Trophoblast cell (in vitro differentiated cells and primary cell): ENCODE data around the gene FBRS.

ENCODE experiments used
- DNase-seq, 2 donors: peaks; one replicate each; pipeline ENCODE4 v3.0.0-alpha.2; 2016
- H2AFZ ChIP-seq: 2 replicates; pipeline ENCODE4 v1.6.1; 2013; ENCODE audit warnings: low read length, moderate library complexity, mild to moderate bottlenecking; ENCODE audit not compliant: insufficient read depth, poor library complexity
- H2AK5ac ChIP-seq: 2 replicates; pipeline ENCODE4 v1.6.1; 2013; ENCODE audit warnings: mild to moderate bottlenecking, low read length
- H2BK120ac ChIP-seq: 2 replicates; pipeline ENCODE4 v1.6.1; 2013; ENCODE audit warnings: low read length, mild to moderate bottlenecking, moderate library complexity; ENCODE audit not compliant: insufficient read depth, poor library complexity
- H2BK12ac ChIP-seq: 2 replicates; pipeline ENCODE4 v1.6.1; 2013; ENCODE audit warnings: mild to moderate bottlenecking, low read length, moderate library complexity
- H2BK5ac ChIP-seq: 2 replicates; pipeline ENCODE4 v1.6.1; 2013; ENCODE audit warnings: low read length, low read depth, moderate library complexity, mild to moderate bottlenecking; ENCODE audit not compliant: poor library complexity
- H3K14ac ChIP-seq: 2 replicates; pipeline ENCODE4 v1.6.1; 2013; ENCODE audit warnings: mild to moderate bottlenecking, low read length
- H3K18ac ChIP-seq: 2 replicates; pipeline ENCODE4 v1.6.1; 2013; ENCODE audit warnings: mild to moderate bottlenecking, low read length
- H3K23ac ChIP-seq: 2 replicates; pipeline ENCODE4 v1.6.1; 2013; ENCODE audit warnings: low read length
- H3K27ac ChIP-seq: 2 replicates; pipeline ENCODE4 v1.5.1; 2013; ENCODE audit warnings: low read depth, mild to moderate bottlenecking, inconsistent platforms, low read length, moderate library complexity
- H3K27me3 ChIP-seq: 2 replicates; pipeline ENCODE4 v1.6.1; 2013; ENCODE audit warnings: inconsistent platforms, mild to moderate bottlenecking, low read length, moderate library complexity; ENCODE audit not compliant: insufficient read depth
- H3K36me3 ChIP-seq, 2 experiments: 1 replicate in 1 of 2; 2 replicates in 1 of 2; pipeline ENCODE4 v1.6.1; 2013; ENCODE audit warnings: low read length in 2 of 2, mild to moderate bottlenecking in 2 of 2, moderate library complexity in 1 of 2; ENCODE audit not compliant: insufficient read depth in 2 of 2, control insufficient read depth in 1 of 2
- H3K4ac ChIP-seq: 2 replicates; pipeline ENCODE4 v1.6.1; 2013; ENCODE audit warnings: low read depth, mild to moderate bottlenecking, low read length, moderate library complexity
- H3K4me1 ChIP-seq, 2 experiments: 1 replicate in 1 of 2; 2 replicates in 1 of 2; pipeline ENCODE4 v1.6.1; 2013; ENCODE audit warnings: low read length in 2 of 2, mild to moderate bottlenecking in 2 of 2, moderate library complexity in 1 of 2; ENCODE audit not compliant: insufficient read depth in 2 of 2, control insufficient read depth in 1 of 2
- H3K4me2 ChIP-seq: 2 replicates; pipeline ENCODE4 v1.6.1; 2013; ENCODE audit warnings: inconsistent platforms, mild to moderate bottlenecking, low read length, moderate library complexity
- H3K4me3 ChIP-seq: 2 replicates; pipeline ENCODE4 v1.5.1; 2013; ENCODE audit warnings: mild to moderate bottlenecking, low read depth, low read length, inconsistent platforms
- H3K79me1 ChIP-seq: one replicate; pipeline ENCODE4 v1.6.1; 2013; ENCODE audit warnings: low read length
- H3K79me2 ChIP-seq: 2 replicates; pipeline ENCODE4 v1.6.1; 2013; ENCODE audit warnings: low read length, mild to moderate bottlenecking; ENCODE audit not compliant: control insufficient read depth, insufficient read depth, poor library complexity
- H3K9ac ChIP-seq: 2 replicates; pipeline ENCODE4 v1.6.1; 2013; ENCODE audit warnings: mild to moderate bottlenecking, low read length
- H3K9me3 ChIP-seq: 2 replicates; pipeline ENCODE4 v1.6.1; 2013; ENCODE audit warnings: low read depth, mild to moderate bottlenecking, control low read depth, inconsistent platforms, low read length; ENCODE audit not compliant: insufficient read depth
- H4K12ac ChIP-seq: 2 replicates; pipeline ENCODE4 v1.6.1; 2013; ENCODE audit warnings: low read depth, mild to moderate bottlenecking, low read length, moderate library complexity
- H4K8ac ChIP-seq: 2 replicates; pipeline ENCODE4 v1.6.1; 2013; ENCODE audit warnings: low read depth, mild to moderate bottlenecking, low read length, moderate library complexity
- H4K91ac ChIP-seq: one replicate; pipeline ENCODE4 v1.6.1; 2013; ENCODE audit warnings: low read depth, mild to moderate bottlenecking, low read length, moderate library complexity
- WGBS: extraction: QIAGEN DNeasy Blood & Tissue Kit; methylation state at CpG from one replicate; pipeline ENCODE4 v1.1.7; 2013; ENCODE audit warnings: missing lambda C conversion rate; ENCODE audit not compliant: insufficient read length, insufficient coverage; ENCODE audit errors: extremely low coverage; 5-methylcytosine and 5-hydroxymethylcytosine counted together

Gene FBRS

GRCh38 chr16:30663820-30664219, 5.6 kb downstream of the FBRS start:
- H3K14ac ChIP-seq: no peak overlapping the region
- WGBS: no CpG with 5 or more reads among the region's 9 CpGs
- H2AFZ ChIP-seq: no peak overlapping the region
- peaks cover 74 to 81% of the 10 kb centered on the region in 2 experiments for H3K36me3 ChIP-seq
- no peak overlapping the region for H2BK120ac ChIP-seq
- no peak overlapping the region for H3K27ac ChIP-seq
- H3K79me1 ChIP-seq: peaks cover 13% of the 10 kb centered on the region
- no peaks in the 10 kb centered on the region for H3K27me3 ChIP-seq
- no peak overlapping the region for H2AK5ac ChIP-seq
- no peak overlapping the region for H2BK5ac ChIP-seq
- no peak overlapping the region for H3K18ac ChIP-seq
- H4K12ac ChIP-seq: no peak overlapping the region
- H3K4me2 ChIP-seq: no peak overlapping the region
- no peak overlapping the region for H3K4me3 ChIP-seq
- peaks cover 12 to 15% of the 10 kb centered on the region in 2 experiments for H3K4me1 ChIP-seq
- no peak overlapping the region for H3K4ac ChIP-seq
- no peak overlapping the region for H4K91ac ChIP-seq
- H3K9me3 ChIP-seq: peaks cover 5% of the 10 kb centered on the region
- H4K8ac ChIP-seq: no peak overlapping the region
- no peak overlapping the region for H3K9ac ChIP-seq
- H2BK12ac ChIP-seq: no peak overlapping the region
- no peak overlapping the region for H3K23ac ChIP-seq
- peaks cover 16% of the 10 kb centered on the region for H3K79me2 ChIP-seq
- DNase-seq: no peak

- peaks cover 5% of the 10 kb centered on the region for H3K79me1 ChIP-seq
- peak overlapping the region; percentile 9 for H3K4ac ChIP-seq
- H3K36me3 ChIP-seq: peaks cover 83 to 89% of the 10 kb centered on the region in 2 experiments
- H2BK12ac ChIP-seq: no peak overlapping the region
- no peak overlapping the region for H3K4me3 ChIP-seq
- no peak overlapping the region for H3K27ac ChIP-seq
- H2AK5ac ChIP-seq: no peak overlapping the region
- H2BK120ac ChIP-seq: no peak overlapping the region
- WGBS: no CpG with 5 or more reads among the region's 15 CpGs
- H2AFZ ChIP-seq: no peak overlapping the region
- no peak overlapping the region for H3K23ac ChIP-seq
- H4K91ac ChIP-seq: no peak overlapping the region
- H4K12ac ChIP-seq: no peak overlapping the region
- H3K14ac ChIP-seq: no peak overlapping the region
- no peak overlapping the region for H3K4me2 ChIP-seq
- H3K9ac ChIP-seq: no peak overlapping the region
- H3K4me1 ChIP-seq: peaks cover 12 to 15% of the 10 kb centered on the region in 2 experiments
- no peaks in the 10 kb centered on the region for H3K27me3 ChIP-seq
- H2BK5ac ChIP-seq: no peak overlapping the region
- H4K8ac ChIP-seq: no peak overlapping the region
- peaks cover 5% of the 10 kb centered on the region for H3K9me3 ChIP-seq
- no peak overlapping the region for H3K18ac ChIP-seq
- H3K79me2 ChIP-seq: peaks cover 10% of the 10 kb centered on the region
- DNase-seq: no peak
These were observed 6.4 kb downstream of the FBRS start for GRCh38 chr16:30664616-30665109.

- Histone ChIP-seq H3K36me3 (peaks cover 89 to 96% of the 10 kb centered on the region in 2 experiments), H3K27me3 (no peaks in the 10 kb centered on the region), H3K9me3 (peaks cover 5% of the 10 kb centered on the region), H3K4me3 (no peak overlapping the region), H3K9ac (no peak overlapping the region), H3K23ac (no peak overlapping the region), H4K8ac (no peak overlapping the region), H2BK5ac (no peak overlapping the region), H3K27ac (no peak overlapping the region), H2AK5ac (no peak overlapping the region), H2BK120ac (no peak overlapping the region), H3K4me1 (peaks cover 8 to 10% of the 10 kb centered on the region in 2 experiments), H4K12ac (no peak overlapping the region), H3K4me2 (no peak overlapping the region), H3K79me1 (no peaks in the 10 kb centered on the region), H2BK12ac (no peak overlapping the region), H3K14ac (no peak overlapping the region), H4K91ac (no peak overlapping the region), H3K79me2 (peaks cover 4% of the 10 kb centered on the region), H3K4ac (no peak overlapping the region), H3K18ac (peak overlapping the region; percentile 33), H2AFZ (no peak overlapping the region)
- WGBS: no CpG with 5 or more reads among the region's 22 CpGs
- DNase-seq: peak in 1 of 2 donors; percentile 31
These were observed 7.1 kb downstream of the FBRS start for GRCh38 chr16:30665155-30665829.

GRCh38 chr16:30665830-30666190, 7.6 kb downstream of the FBRS start:
- no peak overlapping the region for H3K27ac ChIP-seq
- no peak overlapping the region for H3K9ac ChIP-seq
- no peak overlapping the region for H4K8ac ChIP-seq
- no peak overlapping the region for H2BK5ac ChIP-seq
- no peaks in the 10 kb centered on the region for H3K79me2 ChIP-seq
- no peak overlapping the region for H2BK12ac ChIP-seq
- peaks cover 88 to 96% of the 10 kb centered on the region in 2 experiments for H3K36me3 ChIP-seq
- no peak overlapping the region for H2BK120ac ChIP-seq
- no peak overlapping the region for H4K12ac ChIP-seq
- H3K27me3 ChIP-seq: no peaks in the 10 kb centered on the region
- H2AK5ac ChIP-seq: no peak overlapping the region
- H3K4ac ChIP-seq: no peak overlapping the region
- peaks cover 5% of the 10 kb centered on the region for H3K9me3 ChIP-seq
- H3K4me1 ChIP-seq: peaks cover 4 to 5% of the 10 kb centered on the region in 2 experiments
- no peak overlapping the region for H3K18ac ChIP-seq
- no peak overlapping the region for H3K4me3 ChIP-seq
- H3K4me2 ChIP-seq: no peak overlapping the region
- no peak overlapping the region for H4K91ac ChIP-seq
- no peak overlapping the region for H3K23ac ChIP-seq
- no CpG with 5 or more reads among the region's 4 CpGs for WGBS
- H2AFZ ChIP-seq: no peak overlapping the region
- H3K79me1 ChIP-seq: no peaks in the 10 kb centered on the region
- no peak for DNase-seq
- H3K14ac ChIP-seq: no peak overlapping the region
